Amygdala (tissue), 56 donors: Measurements from ENCODE around the gene LSM6.
A peak's percentile ranks its signal among the peaks of the same experiment; 100 is the strongest.

Experiments
- DNase-seq, 56 donors: peaks; one replicate each; lab custom pipeline; 2025; lab: John Stamatoyannopoulos, UW

The LSM6 gene

GRCh38 chr4:146183209-146183608, 7.7 kb downstream of the LSM6 start:
- DNase-seq: no peak

DNA sequence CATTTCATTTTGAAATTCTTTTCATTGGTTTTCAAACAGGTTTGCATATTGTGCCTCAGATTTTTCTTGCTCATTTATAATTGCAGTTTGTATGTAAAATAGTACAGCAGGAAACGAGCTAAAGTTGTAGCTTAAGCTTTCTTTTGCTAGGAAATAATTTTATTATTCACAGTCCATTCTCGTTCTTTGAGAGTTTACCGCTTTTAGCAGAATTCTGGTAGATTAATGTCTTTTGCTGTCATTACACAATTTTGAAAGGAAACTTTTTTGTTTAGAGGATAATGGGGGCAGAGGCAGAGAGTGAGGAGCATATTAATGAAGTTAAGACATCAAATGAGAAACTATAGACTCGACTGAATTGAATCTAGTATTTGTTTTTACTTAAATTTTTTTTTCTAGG, 10.5 kb downstream of the LSM6 start:
- DNase-seq: no peak

DNA sequence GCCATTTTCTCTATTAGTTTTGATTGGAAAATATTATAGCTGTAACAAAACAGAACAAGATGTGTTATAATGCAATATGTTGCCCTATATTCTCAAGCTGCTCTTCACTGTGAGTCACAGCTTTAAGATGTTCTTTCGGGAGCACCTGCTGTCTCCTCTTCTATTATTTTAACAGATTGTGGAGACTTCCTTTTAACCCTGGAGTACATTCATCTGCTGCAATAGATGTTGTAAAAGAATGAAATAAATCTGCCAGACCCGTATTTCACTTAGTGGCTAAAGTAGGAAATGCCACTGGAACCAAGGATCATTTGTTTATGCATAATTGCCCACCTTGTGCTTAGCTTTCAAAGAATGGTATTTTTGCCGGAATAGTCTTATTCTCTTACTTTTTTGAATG, 11.1 kb downstream of the LSM6 start:
- DNase-seq: no peak

GRCh38 chr4:146190456-146190855, 14.9 kb downstream of the LSM6 start:
- no peak for DNase-seq

DNA sequence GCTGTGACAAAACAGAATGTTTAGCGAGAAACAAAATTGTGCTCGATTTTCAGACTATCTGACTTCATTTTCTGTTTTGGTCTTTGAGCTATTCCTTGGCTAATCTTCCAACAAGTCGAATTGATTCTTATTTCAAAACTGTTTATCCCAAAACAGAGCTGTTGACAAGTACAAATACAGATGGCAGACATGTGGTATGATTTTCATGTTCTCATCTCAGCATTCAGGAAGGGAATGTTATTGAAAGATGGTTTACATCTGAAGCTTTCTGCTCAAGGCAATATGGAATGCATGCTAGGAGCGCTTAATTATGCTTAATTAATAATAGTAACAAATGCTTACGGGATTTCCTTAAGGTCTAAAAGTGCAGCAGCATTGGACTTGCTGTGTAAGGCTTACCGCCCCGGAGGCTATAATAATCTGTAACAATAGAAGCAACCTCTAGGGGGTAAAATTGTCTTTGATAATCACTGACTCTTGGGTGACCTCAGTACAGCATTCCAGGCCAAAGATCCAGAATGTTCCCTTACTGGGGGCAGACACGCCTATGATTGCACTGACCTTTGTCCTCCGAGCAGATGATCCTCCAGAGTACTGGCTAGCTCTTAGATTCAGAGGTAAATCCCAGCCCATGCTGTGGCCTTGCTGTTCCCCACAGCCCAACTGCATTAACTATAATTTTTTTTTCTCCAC, 16.4 kb downstream of the LSM6 start:
- no peak for DNase-seq

GRCh38 chr4:146193628-146194027, 18.1 kb downstream of the LSM6 start:
- DNase-seq: no peak

GRCh38 chr4:146194212-146194611, 18.7 kb downstream of the LSM6 start:
- no peak for DNase-seq

GRCh38 chr4:146202665-146203064, 27.1 kb downstream of the LSM6 start:
- DNase-seq: no peak

- DNase-seq: peak in 2 of 56 donors; percentile 3 to 13
These were observed 31.9 kb downstream of the LSM6 start for GRCh38 chr4:146207410-146207809.

DNA sequence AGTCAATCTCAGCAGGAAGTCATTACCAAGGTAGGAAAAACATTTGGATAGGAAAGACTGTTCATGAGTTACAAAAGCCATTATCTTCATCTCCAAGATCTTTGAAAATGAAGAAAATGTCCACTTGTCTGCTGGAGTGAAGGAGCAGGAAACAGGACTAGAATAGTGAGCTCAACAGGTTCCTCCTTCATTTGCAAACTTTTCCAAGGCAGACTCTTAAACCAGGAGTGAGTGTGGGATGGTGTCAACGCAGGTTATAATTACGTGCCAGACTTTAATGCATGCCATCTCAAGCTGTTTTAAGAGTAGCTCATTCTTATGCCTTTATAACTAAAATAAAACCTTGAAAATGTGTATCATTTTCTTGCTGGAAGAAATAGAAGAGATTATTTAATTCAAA, 35.4 kb downstream of the LSM6 start:
- DNase-seq: no peak

GRCh38 chr4:146211440-146211839, 35.9 kb downstream of the LSM6 start:
- DNase-seq: peak in 3 of 56 donors; percentile 6 to 30 (median 6)

DNA sequence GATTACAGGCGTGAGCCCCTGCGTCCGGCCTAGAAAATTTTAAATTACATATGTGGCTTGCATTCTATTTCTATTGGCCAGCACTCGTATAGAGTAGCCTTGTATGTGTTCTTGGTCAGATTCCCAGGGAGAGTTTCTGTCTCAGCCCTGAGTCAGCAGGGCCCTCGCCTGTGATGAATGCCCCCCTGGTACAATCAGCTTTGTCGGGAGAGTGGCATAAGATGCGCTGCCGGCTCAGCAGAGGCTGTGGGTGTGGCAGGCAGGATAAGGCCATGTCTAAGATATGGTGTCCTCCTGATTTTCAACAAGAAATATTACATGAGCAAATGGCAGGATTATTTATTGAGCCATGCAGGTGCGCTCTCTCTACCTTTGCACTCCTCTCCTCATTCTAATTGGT, 37.3 kb downstream of the LSM6 start:
- DNase-seq: no peak

DNA sequence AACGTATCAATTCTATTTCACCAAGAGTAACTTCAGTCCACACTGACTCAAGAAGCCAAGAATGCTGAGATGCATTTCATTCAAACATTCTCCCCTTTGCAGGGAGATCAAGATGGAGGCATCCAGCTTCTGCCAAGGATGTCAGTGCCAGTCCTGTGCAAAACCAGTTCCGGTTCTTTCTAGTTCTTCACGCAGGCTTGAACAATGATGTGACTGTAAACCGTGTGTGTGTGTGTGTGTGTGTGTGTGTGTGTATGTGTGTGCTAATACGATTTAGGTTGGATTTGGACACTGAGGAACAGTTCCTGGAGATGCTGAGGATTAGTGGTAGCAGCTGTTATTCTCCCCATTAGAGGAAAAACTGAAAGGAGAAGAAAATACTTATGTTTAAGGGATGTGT, 38.7 kb downstream of the LSM6 start, which contains the start of gene REELD1:
TSS of gene REELD1 (plus strand) at position 301 of the 400 bp plus-strand sequence. CDS start 2,415 bp downstream, outside the sequence.
- no peak for DNase-seq

DNA sequence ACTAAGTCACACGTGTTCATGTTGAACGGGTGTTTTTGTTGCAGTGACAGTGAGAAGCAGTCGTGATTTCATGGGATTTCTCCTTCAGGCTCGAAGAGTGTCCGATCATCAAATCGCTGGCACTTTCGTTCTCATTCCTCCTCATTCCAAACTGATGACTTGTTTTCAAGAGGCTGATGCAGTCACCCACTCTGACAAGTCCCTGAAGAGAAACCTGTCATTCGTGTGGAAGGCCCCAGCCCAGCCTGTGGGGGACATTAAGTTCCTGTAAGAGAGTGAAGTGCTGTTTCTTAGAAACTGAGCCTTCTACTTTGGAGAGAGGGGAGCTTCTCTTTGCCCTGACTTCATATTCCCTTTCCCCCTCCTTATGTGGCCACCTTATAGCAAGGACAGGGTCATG, 46.8 kb downstream of the LSM6 start:
- no peak for DNase-seq

- peak in 8 of 56 donors; percentile 2 to 23 (median 8) for DNase-seq
These were observed 48.9 kb downstream of the LSM6 start for GRCh38 chr4:146224326-146224966.

- DNase-seq: no peak
These were observed 53.9 kb downstream of the LSM6 start for GRCh38 chr4:146229406-146229805.

- no peak for DNase-seq
These were observed 56.7 kb downstream of the LSM6 start for GRCh38 chr4:146232131-146232722.

GRCh38 chr4:146235654-146236177, 60.2 kb downstream of the LSM6 start:
- DNase-seq: no peak

- DNase-seq: no peak
These were observed 60.7 kb downstream of the LSM6 start for GRCh38 chr4:146236216-146236615.

DNA sequence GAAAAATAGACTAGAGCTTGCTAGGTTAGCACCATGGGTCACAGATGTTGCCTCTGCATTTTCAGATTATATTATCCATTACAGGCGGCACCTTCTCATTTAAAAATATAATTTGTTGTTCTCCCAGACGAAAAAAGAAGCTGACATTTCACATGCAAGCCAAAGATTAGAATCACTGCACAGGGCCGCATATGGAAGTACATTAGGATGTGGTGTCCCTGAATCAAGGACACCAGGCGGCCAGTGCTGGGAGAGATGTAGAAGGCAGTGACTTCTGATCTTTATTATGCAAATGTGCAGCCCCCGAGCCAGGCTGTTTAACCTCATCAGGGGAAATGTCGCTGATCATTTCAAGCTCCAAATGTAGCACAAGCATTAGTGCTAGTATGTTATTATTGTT, 61.6 kb downstream of the LSM6 start:
- no peak for DNase-seq

- no peak for DNase-seq
These were observed 62.6 kb downstream of the LSM6 start for GRCh38 chr4:146238107-146238506.
